PC-3 (cell line): ENCODE measurements around the gene MDGA2.

Experiments
- CTCF ChIP-seq: fragments of 300-600 bp; sonication (generic); conservative IDR thresholded peaks from 2 replicates; pipeline ENCODE4 v1.5.1; 2017; ENCODE audit warnings: antibody characterized with exemption, low read depth, mild to moderate bottlenecking, low read length
- EZH2 ChIP-seq: fragments of 300-600 bp; sonication (generic); IDR thresholded peaks from one replicate; pipeline ENCODE4 v1.6.1; 2017; ENCODE audit warnings: antibody characterized with exemption, mild to moderate bottlenecking, low read length; ENCODE audit not compliant: unreplicated experiment
- EZH2phosphoT487 ChIP-seq: fragments of 300-600 bp; sonication (generic); IDR thresholded peaks from 2 replicates; pipeline ENCODE4 v1.6.1; 2018; ENCODE audit warnings: mild to moderate bottlenecking, antibody characterized with exemption, low read length, borderline replicate concordance

GRCh38 chr14:47507861-47508260, 167.5 kb downstream of the MDGA2 start:
- TF ChIP-seq CTCF (no peak), EZH2 (no peak), EZH2phosphoT487 (no peak)
